A673 (cell line): ENCODE data around the gene STON1.

Experiments
- EZH2 ChIP-seq: fragments of 200-600 bp; sonication (generic); IDR thresholded peaks from 2 replicates; pipeline ENCODE4 v1.6.1; 2017; ENCODE audit warnings: borderline replicate concordance, low read depth, mild to moderate bottlenecking, mixed read lengths, antibody characterized with exemption, low read length; ENCODE audit not compliant: poor library complexity, severe bottlenecking
- TF ChIP-seq, protein P1 (sequence below): fragments of 300-800, 200-600 bp; sonication (generic); conservative IDR thresholded peaks from 2 replicates; pipeline ENCODE4 v1.5.1; 2017; ENCODE audit warnings: low read depth, mild to moderate bottlenecking, antibody characterized with exemption, low read length, moderate library complexity, mixed read lengths

DNA sequence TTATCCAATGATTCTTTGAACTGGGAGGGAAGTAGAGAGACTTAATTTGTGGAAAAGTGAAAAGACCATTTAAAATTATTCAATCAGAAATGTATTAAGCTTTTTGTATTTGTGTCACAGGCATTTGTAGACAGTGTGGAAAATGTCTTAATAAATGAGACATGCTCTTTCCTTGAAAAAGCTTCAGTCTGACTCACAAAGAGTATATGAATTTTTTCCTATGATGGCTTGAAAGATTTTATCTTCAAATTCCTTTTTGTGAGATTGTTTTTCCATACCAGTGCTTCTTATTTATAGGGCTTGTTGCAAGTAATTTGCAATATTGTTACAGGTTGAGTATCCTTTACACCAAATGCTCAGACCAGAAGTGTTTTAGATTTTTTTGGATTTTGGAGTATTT lies 39.5 kb downstream of the STON1 start:
- TF ChIP-seq, protein P1, sequence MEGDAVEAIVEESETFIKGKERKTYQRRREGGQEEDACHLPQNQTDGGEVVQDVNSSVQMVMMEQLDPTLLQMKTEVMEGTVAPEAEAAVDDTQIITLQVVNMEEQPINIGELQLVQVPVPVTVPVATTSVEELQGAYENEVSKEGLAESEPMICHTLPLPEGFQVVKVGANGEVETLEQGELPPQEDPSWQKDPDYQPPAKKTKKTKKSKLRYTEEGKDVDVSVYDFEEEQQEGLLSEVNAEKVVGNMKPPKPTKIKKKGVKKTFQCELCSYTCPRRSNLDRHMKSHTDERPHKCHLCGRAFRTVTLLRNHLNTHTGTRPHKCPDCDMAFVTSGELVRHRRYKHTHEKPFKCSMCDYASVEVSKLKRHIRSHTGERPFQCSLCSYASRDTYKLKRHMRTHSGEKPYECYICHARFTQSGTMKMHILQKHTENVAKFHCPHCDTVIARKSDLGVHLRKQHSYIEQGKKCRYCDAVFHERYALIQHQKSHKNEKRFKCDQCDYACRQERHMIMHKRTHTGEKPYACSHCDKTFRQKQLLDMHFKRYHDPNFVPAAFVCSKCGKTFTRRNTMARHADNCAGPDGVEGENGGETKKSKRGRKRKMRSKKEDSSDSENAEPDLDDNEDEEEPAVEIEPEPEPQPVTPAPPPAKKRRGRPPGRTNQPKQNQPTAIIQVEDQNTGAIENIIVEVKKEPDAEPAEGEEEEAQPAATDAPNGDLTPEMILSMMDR, result no peak
- no peak for TF ChIP-seq EZH2
